Measurements from ENCODE around the gene COL6A6.

- no peak for TF ChIP-seq CTCF (conservative IDR thresholded peaks at IDR 0.05; ENCODE audit: low read depth, low read length)
- no peak for TF ChIP-seq EZH2 (IDR thresholded peaks at IDR 0.05; ENCODE audit: borderline replicate concordance, low read depth, low read length, poor library complexity, severe bottlenecking)
Observed at GRCh38 chr3:130533247-130533646, 16.3 kb downstream of the COL6A6 start.

Data from A673 (cell line).